Measurements from ENCODE around the gene BEND7. TPM values are rescaled to one million over a fixed set of nuclear protein-coding genes. Genes with fewer than 3 reads are reported as not detected.
"Not testable (repeated sequence)": the region's sequence is repeated elsewhere in the genome, so short reads cannot be mapped to it uniquely, and the experiment has no call there.

The BEND7 gene
- polyA plus RNA-seq, 4 donors = 4.6 to 33.8 (median 21.8) TPM

GRCh38 chr10:13440185-13441061 is 88.4 kb downstream of the BEND7 start:
- peak overlapping the region in 2 of 3 donors; percentile 1 to 28 for H3K4me3 ChIP-seq (ENCODE audit: low read depth in 1 of 3, low read length in 3 of 3)
- peaks cover 0 to 13% (median 0%) of the 10 kb centered on the region in 3 donors for H3K4me1 ChIP-seq (ENCODE audit: control insufficient read depth in 3 of 3, insufficient read depth in 2 of 3, low read depth in 1 of 3, low read length in 2 of 3)

GRCh38 chr10:13439313-13440184 is 89.3 kb downstream of the BEND7 start:
- WGBS, 3 donors = 11 to 29% (median 16%) methylated on average over 29 of the region's 29 CpGs
- no peak for FAIRE-seq
- no peaks in the 10 kb centered on the region for H3K9me3 ChIP-seq (ENCODE audit: control insufficient read depth in 2 of 2, insufficient read depth in 1 of 2, low read depth in 1 of 2, low read length in 1 of 2)
- peak overlapping the region in 1 of 3 donors; percentile 28 for H3K4me3 ChIP-seq (ENCODE audit: low read depth in 1 of 3, low read length in 3 of 3)
- no peaks in the 10 kb centered on the region for H3K36me3 ChIP-seq (ENCODE audit: control insufficient read depth in 3 of 3, insufficient read depth in 2 of 3, low read depth in 1 of 3, low read length in 3 of 3)
- peaks cover 0 to 13% (median 0%) of the 10 kb centered on the region in 3 donors for H3K4me1 ChIP-seq (ENCODE audit: control insufficient read depth in 3 of 3, insufficient read depth in 2 of 3, low read depth in 1 of 3, low read length in 2 of 3)
- H3K27ac ChIP-seq (ENCODE audit: low read depth in 1 of 3, low read length in 2 of 3) = no peak overlapping the region
- DNase-seq = peak; percentile 12 to 29
- peaks cover 0 to 31% (median 6%) of the 10 kb centered on the region in 3 donors for H3K27me3 ChIP-seq (ENCODE audit: control insufficient read depth in 3 of 3, insufficient read depth in 3 of 3, low read length in 3 of 3)

More at GRCh38 chr10:13440185-13441061, 88.4 kb downstream of the BEND7 start:
- H3K27me3 ChIP-seq (ENCODE audit: control insufficient read depth in 3 of 3, insufficient read depth in 3 of 3, low read length in 3 of 3) = peaks cover 0 to 31% (median 6%) of the 10 kb centered on the region in 3 donors
- 7 to 9% (median 8%) methylated on average over 29 to 30 of the region's 30 CpGs for WGBS, 3 donors
- no peaks in the 10 kb centered on the region for H3K36me3 ChIP-seq (ENCODE audit: control insufficient read depth in 3 of 3, insufficient read depth in 2 of 3, low read depth in 1 of 3, low read length in 3 of 3)
- no peak overlapping the region for H3K27ac ChIP-seq (ENCODE audit: low read depth in 1 of 3, low read length in 2 of 3)
- H3K9me3 ChIP-seq (ENCODE audit: control insufficient read depth in 2 of 2, insufficient read depth in 1 of 2, low read depth in 1 of 2, low read length in 1 of 2) = no peaks in the 10 kb centered on the region
- FAIRE-seq (no peak), DNase-seq (peak; percentile 65 to 79)

DNA sequence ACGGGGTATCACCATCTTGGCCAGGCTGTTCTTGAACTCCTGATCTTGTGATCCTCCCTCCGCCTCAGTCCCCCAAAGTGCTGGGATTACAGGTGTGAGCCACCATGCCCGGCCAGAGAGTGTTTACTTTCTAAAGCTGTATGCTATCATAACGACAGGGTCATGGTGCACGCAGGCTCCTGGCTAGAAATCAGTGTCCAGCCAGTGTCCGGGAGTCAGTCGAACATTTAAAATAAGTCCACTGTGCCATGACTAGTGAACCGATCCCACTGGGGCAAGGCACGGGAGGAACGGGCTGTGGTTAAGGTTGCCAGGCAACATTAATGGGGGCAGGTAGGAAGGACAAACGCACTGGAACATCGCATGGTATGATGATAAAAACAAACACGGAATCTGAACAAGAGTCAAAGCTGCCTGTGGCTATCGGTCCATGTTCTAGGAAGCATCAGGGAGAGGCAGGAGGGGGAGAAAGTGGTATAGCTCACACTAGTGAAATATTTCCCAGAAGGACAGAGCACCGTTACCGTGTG is 91.7 kb downstream of the BEND7 start:
- FAIRE-seq (no peak), DNase-seq (peak in 1 of 2 donors; percentile 13)
- Histone ChIP-seq H3K27ac (ENCODE audit: low read depth in 1 of 3, low read length in 2 of 3) (no peak overlapping the region), H3K4me3 (ENCODE audit: low read depth in 1 of 3, low read length in 3 of 3) (no peak overlapping the region), H3K36me3 (ENCODE audit: control insufficient read depth in 3 of 3, insufficient read depth in 2 of 3, low read depth in 1 of 3, low read length in 3 of 3) (no peaks in the 10 kb centered on the region), H3K27me3 (ENCODE audit: control insufficient read depth in 3 of 3, insufficient read depth in 3 of 3, low read length in 3 of 3) (peaks cover 0 to 30% (median 6%) of the 10 kb centered on the region in 3 donors), H3K4me1 (ENCODE audit: control insufficient read depth in 3 of 3, insufficient read depth in 2 of 3, low read depth in 1 of 3, low read length in 2 of 3) (peaks cover 0 to 13% (median 0%) of the 10 kb centered on the region in 3 donors), H3K9me3 (ENCODE audit: control insufficient read depth in 2 of 2, insufficient read depth in 1 of 2, low read depth in 1 of 2, low read length in 1 of 2) (no peaks in the 10 kb centered on the region)
- WGBS, 3 donors = 22 to 62% (median 41%) methylated on average over 16 of the region's 16 CpGs

DNA sequence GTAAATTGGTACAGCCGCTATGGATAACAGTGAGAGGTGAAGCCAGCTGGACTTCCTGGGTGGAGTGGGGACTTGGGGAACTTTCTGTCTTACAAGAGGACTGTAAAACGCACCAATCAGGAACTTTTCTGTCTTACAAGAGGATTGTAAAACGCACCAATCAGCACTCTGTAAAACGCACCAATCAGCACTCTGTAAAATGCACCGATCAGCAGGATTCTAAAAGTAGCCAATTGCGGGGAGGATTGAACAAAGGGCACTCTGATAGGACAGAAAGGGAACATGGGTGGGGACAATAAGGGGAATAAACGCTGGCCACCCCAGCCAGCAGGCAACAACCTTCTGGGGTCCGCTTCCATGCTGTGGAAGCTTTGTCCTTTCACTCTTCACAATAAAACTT is 100.9 kb downstream of the BEND7 start:
- H3K27ac ChIP-seq (ENCODE audit: low read depth in 1 of 3, low read length in 2 of 3); H3K36me3 ChIP-seq (ENCODE audit: control insufficient read depth in 3 of 3, insufficient read depth in 2 of 3, low read depth in 1 of 3, low read length in 3 of 3); H3K4me1 ChIP-seq (ENCODE audit: control insufficient read depth in 3 of 3, insufficient read depth in 2 of 3, low read depth in 1 of 3, low read length in 2 of 3); FAIRE-seq; H3K27me3 ChIP-seq (ENCODE audit: control insufficient read depth in 3 of 3, insufficient read depth in 3 of 3, low read length in 3 of 3); H3K9me3 ChIP-seq (ENCODE audit: control insufficient read depth in 2 of 2, insufficient read depth in 1 of 2, low read depth in 1 of 2, low read length in 1 of 2); H3K4me3 ChIP-seq (ENCODE audit: low read depth in 1 of 3, low read length in 3 of 3); DNase-seq: not testable (repeated sequence)
- 88 to 96% (median 92%) methylated on average over 8 of the region's 8 CpGs for WGBS, 3 donors

- Histone ChIP-seq H3K27me3 (ENCODE audit: control insufficient read depth in 3 of 3, insufficient read depth in 3 of 3, low read length in 3 of 3) (peaks cover 0 to 2% (median 0%) of the 10 kb centered on the region in 3 donors), H3K4me1 (ENCODE audit: control insufficient read depth in 3 of 3, insufficient read depth in 2 of 3, low read depth in 1 of 3, low read length in 2 of 3) (no peaks in the 10 kb centered on the region), H3K27ac (ENCODE audit: low read depth in 1 of 3, low read length in 2 of 3) (no peak overlapping the region), H3K36me3 (ENCODE audit: control insufficient read depth in 3 of 3, insufficient read depth in 2 of 3, low read depth in 1 of 3, low read length in 3 of 3) (no peaks in the 10 kb centered on the region), H3K9me3 (ENCODE audit: control insufficient read depth in 2 of 2, insufficient read depth in 1 of 2, low read depth in 1 of 2, low read length in 1 of 2) (no peaks in the 10 kb centered on the region), H3K4me3 (ENCODE audit: low read depth in 1 of 3, low read length in 3 of 3) (no peak overlapping the region)
- 52 to 66% (median 60%) methylated on average over 4 of the region's 4 CpGs for WGBS, 3 donors
- FAIRE-seq (no peak), DNase-seq (no peak)
These were observed 103.4 kb downstream of the BEND7 start for GRCh38 chr10:13425397-13425796.

DNA sequence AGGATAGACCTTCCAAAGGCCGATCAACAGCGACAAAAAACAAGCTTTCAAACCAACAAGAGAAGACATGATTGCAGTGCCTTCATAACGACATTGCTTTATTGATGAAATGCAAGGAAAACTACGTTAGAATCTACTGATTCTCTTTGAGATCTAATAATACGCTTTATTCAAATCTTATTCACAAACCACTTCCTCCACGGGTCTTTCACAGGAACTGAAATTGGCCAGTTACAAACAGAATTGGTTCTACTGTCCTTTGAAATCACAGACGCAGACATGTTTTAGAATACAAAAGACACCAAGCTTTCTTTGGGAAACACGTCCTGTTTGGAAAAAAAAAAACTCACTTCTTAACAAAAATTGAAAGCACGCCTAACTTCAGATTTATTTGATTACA is 106.0 kb downstream of the BEND7 start:
- Histone ChIP-seq H3K27ac (ENCODE audit: low read depth in 1 of 3, low read length in 2 of 3) (no peak overlapping the region), H3K27me3 (ENCODE audit: control insufficient read depth in 3 of 3, insufficient read depth in 3 of 3, low read length in 3 of 3) (no peaks in the 10 kb centered on the region), H3K4me3 (ENCODE audit: low read depth in 1 of 3, low read length in 3 of 3) (no peak overlapping the region), H3K36me3 (ENCODE audit: control insufficient read depth in 3 of 3, insufficient read depth in 2 of 3, low read depth in 1 of 3, low read length in 3 of 3) (no peaks in the 10 kb centered on the region), H3K4me1 (ENCODE audit: control insufficient read depth in 3 of 3, insufficient read depth in 2 of 3, low read depth in 1 of 3, low read length in 2 of 3) (no peaks in the 10 kb centered on the region), H3K9me3 (ENCODE audit: control insufficient read depth in 2 of 2, insufficient read depth in 1 of 2, low read depth in 1 of 2, low read length in 1 of 2) (no peaks in the 10 kb centered on the region)
- FAIRE-seq = no peak
- DNase-seq = no peak
- WGBS, 3 donors = 73 to 84% (median 77%) methylated on average over 9 of the region's 9 CpGs

GRCh38 chr10:13421382-13421917 is 107.4 kb downstream of the BEND7 start:
- Histone ChIP-seq H3K27ac (ENCODE audit: low read depth in 1 of 3, low read length in 2 of 3) (no peak overlapping the region), H3K4me1 (ENCODE audit: control insufficient read depth in 3 of 3, insufficient read depth in 2 of 3, low read depth in 1 of 3, low read length in 2 of 3) (no peaks in the 10 kb centered on the region), H3K4me3 (ENCODE audit: low read depth in 1 of 3, low read length in 3 of 3) (no peak overlapping the region), H3K27me3 (ENCODE audit: control insufficient read depth in 3 of 3, insufficient read depth in 3 of 3, low read length in 3 of 3) (no peaks in the 10 kb centered on the region), H3K9me3 (ENCODE audit: control insufficient read depth in 2 of 2, insufficient read depth in 1 of 2, low read depth in 1 of 2, low read length in 1 of 2) (no peaks in the 10 kb centered on the region), H3K36me3 (ENCODE audit: control insufficient read depth in 3 of 3, insufficient read depth in 2 of 3, low read depth in 1 of 3, low read length in 3 of 3) (no peaks in the 10 kb centered on the region)
- FAIRE-seq (no peak), DNase-seq (no peak)
- 70 to 89% (median 85%) methylated on average over 2 of the region's 2 CpGs for WGBS, 3 donors

All from small intestine (tissue), 7 donors.